Mucosa of rectum (tissue), 2 donors: ENCODE data around the gene ATP5PF.

Source experiments
- H3K27ac ChIP-seq, 2 donors: one replicate each; pipeline ENCODE4 v1.7.0; 2013; ENCODE audit warnings: inconsistent platforms in 2 of 2, low read depth in 2 of 2, low read length in 2 of 2
- H3K27me3 ChIP-seq, 2 donors: one replicate each; pipeline ENCODE4 v1.7.0; 2013; ENCODE audit warnings: low read length in 2 of 2; ENCODE audit not compliant: control insufficient read depth in 2 of 2, insufficient read depth in 2 of 2
- H3K36me3 ChIP-seq, 2 donors: one replicate each; pipeline ENCODE4 v1.7.0; 2013; ENCODE audit warnings: low read length in 2 of 2; ENCODE audit not compliant: control insufficient read depth in 2 of 2, insufficient read depth in 2 of 2
- H3K4me1 ChIP-seq, 2 donors: one replicate each; pipeline ENCODE4 v1.7.0; 2013; ENCODE audit warnings: low read length in 2 of 2, mild to moderate bottlenecking in 1 of 2; ENCODE audit not compliant: control insufficient read depth in 2 of 2, insufficient read depth in 2 of 2
- H3K4me3 ChIP-seq, 2 donors: one replicate each; pipeline ENCODE4 v1.7.0; 2013; ENCODE audit warnings: low read length in 2 of 2
- H3K9ac ChIP-seq, 2 donors: one replicate each; pipeline ENCODE4 v1.7.0; 2013; ENCODE audit warnings: low read length in 2 of 2, low read depth in 1 of 2, mild to moderate bottlenecking in 1 of 2
- H3K9me3 ChIP-seq, 2 donors: one replicate each; pipeline ENCODE4 v1.7.0; 2013; ENCODE audit warnings: low read length in 2 of 2; ENCODE audit not compliant: control insufficient read depth in 2 of 2
- donor health status: healthy.
- donor health status: Normal muscosa, but diverticular disease.

ATP5PF gene

DNA sequence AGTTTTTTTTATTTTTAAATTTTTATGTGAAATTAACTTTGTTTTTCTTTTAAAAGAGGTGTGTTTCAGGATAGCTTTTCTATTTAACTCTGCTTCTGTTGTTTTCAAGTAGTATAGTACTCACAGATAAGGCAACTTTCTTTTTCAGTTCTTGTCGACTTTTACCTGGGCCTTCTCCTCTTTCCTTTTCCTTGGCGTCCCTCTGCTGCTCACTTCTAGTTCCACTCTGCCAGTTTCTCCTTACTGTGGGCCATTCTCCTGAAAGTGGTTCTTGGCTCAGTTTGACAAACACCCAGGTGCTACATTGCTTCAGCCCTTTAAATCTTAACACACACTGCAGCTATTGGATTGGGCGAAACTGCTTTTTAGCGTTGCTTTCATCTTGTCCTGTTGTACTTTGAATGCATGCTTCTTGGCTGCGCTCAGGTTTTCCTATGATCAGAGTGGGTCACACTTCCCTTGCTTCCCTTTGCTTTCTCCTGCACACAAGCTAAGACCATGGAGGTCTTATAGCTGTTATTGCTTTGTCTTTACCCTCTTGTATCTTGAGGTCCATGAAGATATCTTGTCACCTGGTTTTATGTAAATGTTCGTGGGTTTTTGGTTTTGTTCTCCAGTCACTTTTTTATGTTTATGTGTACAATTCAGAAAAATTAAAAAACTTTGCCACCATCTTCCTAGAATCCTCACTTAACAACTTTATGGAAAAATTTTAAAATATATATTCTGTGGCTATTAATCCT lies 21.7 kb upstream of the ATP5PF start:
- Histone ChIP-seq H3K9me3 (no peaks in the 10 kb centered on the region), H3K9ac (no peak overlapping the region), H3K4me3 (no peak overlapping the region), H3K27me3 (no peaks in the 10 kb centered on the region), H3K27ac (no peak overlapping the region), H3K36me3 (peaks cover 42 to 46% of the 10 kb centered on the region in 2 donors), H3K4me1 (no peaks in the 10 kb centered on the region)

DNA sequence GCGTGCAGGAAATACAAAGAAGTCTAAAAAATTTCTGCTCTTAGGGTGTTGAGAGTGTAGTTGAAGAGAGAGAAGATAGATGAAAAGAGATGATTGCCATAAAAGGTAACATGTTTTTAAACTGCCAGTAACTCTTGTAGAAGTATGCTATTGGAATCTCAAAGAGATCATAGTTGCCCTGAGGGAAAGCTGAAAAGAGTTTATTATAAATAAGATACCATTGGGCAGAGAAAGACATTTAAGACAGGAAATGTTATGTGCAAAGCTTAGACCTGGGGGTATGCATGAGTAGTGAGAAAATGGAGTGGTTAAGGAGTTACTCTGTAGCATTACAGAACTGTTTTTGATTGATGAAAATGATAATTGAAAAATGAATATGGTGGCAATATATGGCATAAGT lies 17.7 kb upstream of the ATP5PF start:
- Histone ChIP-seq H3K36me3 (peaks cover 28 to 37% of the 10 kb centered on the region in 2 donors), H3K27me3 (no peaks in the 10 kb centered on the region)

DNA sequence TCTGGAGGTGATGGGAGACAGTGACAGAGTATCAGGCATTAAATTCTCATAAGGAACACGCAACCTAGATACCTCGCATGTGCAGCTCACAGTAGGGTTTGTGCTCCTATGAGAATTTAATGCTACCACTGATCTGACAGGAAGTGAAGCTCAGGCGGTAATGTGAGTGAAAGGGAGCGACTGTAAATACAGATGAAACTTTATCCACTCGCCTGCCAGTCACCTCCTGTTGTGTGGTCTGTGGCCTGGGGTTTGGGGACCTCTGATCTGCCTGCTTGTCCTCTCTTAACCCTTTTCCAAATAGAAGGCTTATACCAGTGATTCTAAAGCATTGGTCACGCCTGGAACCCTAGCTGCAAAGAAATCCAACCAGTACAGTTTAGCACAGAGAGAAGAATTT lies 15.4 kb upstream of the ATP5PF start:
- Histone ChIP-seq H3K9me3 (no peaks in the 10 kb centered on the region), H3K9ac (no peak overlapping the region), H3K4me3 (no peak overlapping the region), H3K4me1 (no peaks in the 10 kb centered on the region), H3K27me3 (no peaks in the 10 kb centered on the region), H3K27ac (no peak overlapping the region), H3K36me3 (peaks cover 34 to 40% of the 10 kb centered on the region in 2 donors)

More for the DNA sequence above, 17.7 kb upstream of the ATP5PF start:
- H3K4me3 ChIP-seq, result no peak overlapping the region
- H3K9me3 ChIP-seq, result no peaks in the 10 kb centered on the region
- no peak overlapping the region for H3K9ac ChIP-seq
- H3K27ac ChIP-seq, result no peak overlapping the region
- H3K4me1 ChIP-seq, result no peaks in the 10 kb centered on the region

DNA sequence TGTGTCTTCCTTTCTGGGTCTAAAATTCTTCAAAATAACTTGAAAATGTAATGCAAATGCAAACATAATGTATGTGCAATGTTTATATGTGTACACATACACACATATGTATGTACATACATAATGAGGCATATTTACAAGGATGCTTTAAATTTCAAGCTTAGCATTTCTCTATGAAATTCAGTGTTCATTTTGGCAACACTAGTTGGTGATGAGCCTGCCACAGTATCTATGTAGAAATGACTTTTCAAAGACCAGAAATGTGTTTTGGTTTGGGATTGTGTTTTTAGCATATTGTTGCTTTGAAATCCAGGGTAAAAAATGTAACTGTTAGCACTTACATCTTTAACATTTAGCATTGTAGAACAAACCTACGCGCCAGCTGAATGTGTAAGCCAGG lies 10.2 kb upstream of the ATP5PF start:
- Histone ChIP-seq H3K27me3 (no peaks in the 10 kb centered on the region), H3K36me3 (peaks cover 19 to 21% of the 10 kb centered on the region in 2 donors), H3K27ac (no peak overlapping the region), H3K9ac (no peak overlapping the region), H3K9me3 (no peaks in the 10 kb centered on the region), H3K4me3 (no peak overlapping the region), H3K4me1 (no peaks in the 10 kb centered on the region)

DNA sequence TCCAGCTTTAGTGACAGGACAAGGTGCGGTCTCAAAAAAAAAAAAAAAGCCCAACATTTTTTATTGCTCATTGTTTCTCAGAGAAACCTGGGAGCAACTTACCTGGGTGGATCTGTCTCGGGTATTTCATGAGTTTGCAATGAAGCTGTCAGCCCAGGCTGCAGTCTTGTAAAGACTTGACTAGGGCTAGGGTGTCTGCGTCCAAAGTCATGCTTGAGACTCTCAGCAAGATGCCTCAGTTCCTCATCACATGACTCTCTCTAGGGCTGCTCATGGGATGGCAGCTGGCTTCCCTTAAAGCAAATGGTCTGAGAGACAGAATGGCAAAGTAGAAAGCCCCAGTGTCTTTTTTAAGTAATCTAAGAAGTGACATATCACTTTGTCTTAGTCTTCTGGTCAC lies 8.2 kb upstream of the ATP5PF start:
- Histone ChIP-seq H3K9ac (no peak overlapping the region), H3K9me3 (no peaks in the 10 kb centered on the region), H3K36me3 (peaks cover 7 to 11% of the 10 kb centered on the region in 2 donors), H3K4me1 (no peaks in the 10 kb centered on the region), H3K27me3 (no peaks in the 10 kb centered on the region), H3K4me3 (no peak overlapping the region), H3K27ac (no peak overlapping the region)

DNA sequence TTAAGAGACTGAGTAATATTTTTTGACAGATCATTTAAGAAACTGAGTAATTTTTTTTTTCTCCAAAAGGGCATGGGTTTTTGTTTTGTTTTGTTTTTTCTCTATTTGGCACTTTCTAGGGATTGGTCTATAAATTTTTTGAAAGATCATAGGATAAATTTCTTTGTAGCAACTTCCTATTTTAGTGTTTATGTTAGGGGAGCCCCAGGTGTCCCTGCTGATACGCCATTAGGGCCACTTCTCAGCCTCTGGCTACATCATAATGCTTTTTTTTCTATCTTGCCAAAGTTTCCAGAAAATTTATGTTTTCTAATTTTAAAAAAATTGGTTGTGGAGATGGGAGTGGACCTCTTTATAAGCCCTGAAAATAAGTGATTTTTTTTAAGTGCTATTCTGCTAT lies 2.7 kb upstream of the ATP5PF start:
- Histone ChIP-seq H3K36me3 (no peaks in the 10 kb centered on the region), H3K4me3 (no peak overlapping the region), H3K9me3 (no peaks in the 10 kb centered on the region), H3K27ac (no peak overlapping the region), H3K4me1 (peaks cover 11 to 17% of the 10 kb centered on the region in 2 donors), H3K9ac (no peak overlapping the region), H3K27me3 (no peaks in the 10 kb centered on the region)

DNA sequence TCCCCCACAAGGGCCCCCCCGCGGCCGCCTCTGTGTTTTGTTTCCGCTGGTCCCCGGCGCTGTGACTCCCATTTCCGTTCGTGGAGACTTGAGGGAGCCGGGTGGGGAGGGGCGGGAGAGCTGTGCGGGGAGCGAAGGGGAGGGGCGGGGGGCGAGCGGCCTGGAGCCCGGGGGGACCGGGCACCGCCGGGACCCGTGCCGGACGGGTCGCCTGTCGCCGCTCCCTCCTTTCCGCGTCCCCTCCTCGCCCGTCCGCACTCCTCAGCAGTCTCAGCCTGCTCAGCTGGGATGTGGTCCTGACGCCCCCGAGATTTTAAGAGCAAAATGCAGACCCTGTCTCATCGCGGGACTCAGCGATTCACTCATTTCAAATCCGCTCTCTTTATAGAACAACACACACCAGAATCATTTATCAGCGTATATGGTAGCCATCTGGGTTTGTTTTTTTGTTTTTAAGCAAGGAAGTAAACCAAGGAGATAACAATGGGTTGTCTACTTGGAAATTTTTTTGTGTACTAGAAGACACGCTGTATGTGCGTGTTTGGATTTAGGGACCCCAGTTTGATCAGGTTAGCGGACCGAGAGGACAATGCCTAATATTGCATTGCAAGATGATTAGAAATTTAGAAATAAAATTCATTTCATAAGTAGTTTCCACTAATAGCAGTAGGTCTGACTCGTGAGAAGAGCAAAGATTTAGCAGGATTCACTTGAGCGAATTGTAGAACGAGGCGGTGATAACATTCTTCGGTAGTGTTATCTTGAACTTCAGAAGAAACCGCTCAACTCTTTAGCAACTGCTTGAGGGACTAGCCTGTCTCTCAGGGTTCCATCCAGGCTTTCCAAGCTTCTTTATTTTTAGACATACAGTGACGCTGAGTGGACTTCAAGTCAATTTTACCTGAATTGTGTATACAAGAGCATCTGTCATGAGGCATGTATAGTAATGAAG lies 1.2 kb upstream of the ATP5PF start:
- Histone ChIP-seq H3K4me1 (peaks cover 11 to 17% of the 10 kb centered on the region in 2 donors), H3K27me3 (no peaks in the 10 kb centered on the region), H3K36me3 (no peaks in the 10 kb centered on the region), H3K9ac (peak overlapping the region; percentile 94 to 96), H3K9me3 (no peaks in the 10 kb centered on the region), H3K27ac (peak overlapping the region; percentile 97 to 98), H3K4me3 (peak overlapping the region; percentile 93 to 96)

DNA sequence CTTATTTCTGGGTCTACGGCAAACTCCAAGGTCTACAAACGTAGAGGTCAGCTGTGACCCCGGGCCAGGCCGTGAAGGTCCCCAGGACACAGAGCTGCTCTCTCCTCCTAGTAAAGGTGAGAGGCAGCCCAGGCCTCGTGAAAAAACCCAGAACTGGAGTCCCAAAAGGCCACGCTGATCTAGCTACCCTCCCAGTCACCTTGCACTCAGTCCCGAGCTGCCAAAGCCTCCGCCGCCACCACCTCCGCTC lies 125 bp downstream of the ATP5PF start:
- H3K4me1 ChIP-seq, result peaks cover 11 to 17% of the 10 kb centered on the region in 2 donors
- no peaks in the 10 kb centered on the region for H3K27me3 ChIP-seq
- peaks cover 7 to 8% of the 10 kb centered on the region in 2 donors for H3K36me3 ChIP-seq
- peak overlapping the region; percentile 97 to 98 for H3K27ac ChIP-seq
- H3K9me3 ChIP-seq, result no peaks in the 10 kb centered on the region
- peak overlapping the region; percentile 88 to 96 for H3K9ac ChIP-seq
- peak overlapping the region; percentile 93 to 96 for H3K4me3 ChIP-seq

DNA sequence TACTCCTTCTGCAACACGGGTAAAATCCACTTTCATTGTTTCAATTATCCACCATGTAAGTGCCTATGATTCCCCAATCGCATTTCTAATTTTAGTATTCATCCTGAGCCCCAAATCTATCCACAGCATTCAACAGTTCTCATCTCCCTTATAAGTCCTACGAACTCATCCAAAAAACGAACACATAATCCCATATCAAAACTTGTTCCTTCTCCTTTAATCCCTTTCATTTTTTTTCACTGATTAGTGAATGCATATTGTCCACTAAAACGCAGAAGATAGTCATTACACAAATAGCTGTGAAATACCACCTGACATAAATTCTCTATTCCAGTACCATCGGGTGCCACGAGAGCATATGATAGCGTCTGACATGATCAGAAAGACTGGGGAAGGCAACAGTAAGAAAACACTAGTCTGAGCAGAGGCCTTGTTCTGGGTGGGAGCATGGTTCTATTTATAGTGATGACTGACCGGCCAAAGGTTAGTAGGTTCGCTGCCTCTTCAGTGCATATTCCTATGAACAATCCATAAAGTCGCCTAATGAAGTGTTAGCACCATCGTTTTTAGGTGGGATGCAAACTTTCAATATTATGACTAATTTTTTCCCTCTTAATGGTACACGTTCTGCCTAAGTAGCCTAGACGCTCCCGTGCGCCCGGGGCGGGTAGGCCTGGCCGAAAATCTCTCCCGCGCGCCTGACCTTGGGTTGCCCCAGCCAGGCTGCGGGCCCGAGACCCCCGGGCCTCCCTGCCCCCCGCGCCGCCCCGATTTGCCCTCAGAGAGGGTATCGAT lies 648 bp downstream of the ATP5PF start:
- Histone ChIP-seq H3K36me3 (peaks cover 12% of the 10 kb centered on the region in 2 donors), H3K27ac (peak overlapping the region; percentile 97 to 98), H3K27me3 (no peaks in the 10 kb centered on the region), H3K4me1 (peaks cover 11 to 17% of the 10 kb centered on the region in 2 donors), H3K9me3 (no peaks in the 10 kb centered on the region), H3K9ac (peak overlapping the region; percentile 88 to 96), H3K4me3 (peak overlapping the region; percentile 93 to 96)
